OCI-LY1 (cell line): ENCODE results near the gene WDR55.
"Not testable (repeated sequence)": the region's sequence is repeated elsewhere in the genome, so short reads cannot be mapped to it uniquely, and the experiment has no call there.

Experiments
- H2AFZ ChIP-seq: fragments of 200-600 bp; sonication (generic), shearing (Covaris generic); 2 replicates; pipeline ENCODE4 v1.6.0; 2014; ENCODE audit warnings: antibody characterized with exemption, mild to moderate bottlenecking, low read length
- H3F3A ChIP-seq: fragments of 200-600 bp; sonication (generic), shearing (Covaris generic); 2 replicates; pipeline ENCODE4 v1.6.0; 2014; ENCODE audit warnings: mild to moderate bottlenecking, antibody characterized with exemption, low read length, moderate library complexity; ENCODE audit not compliant: insufficient read depth
- H3K27ac ChIP-seq: fragments of 200-600 bp; sonication (generic); 2 replicates; pipeline ENCODE4 v1.5.1; 2014; ENCODE audit warnings: low read length, mixed run types, mild to moderate bottlenecking, low read depth; ENCODE audit not compliant: poor library complexity, severe bottlenecking
- H3K27me3 ChIP-seq: fragments of 200-600 bp; sonication (generic); 2 replicates; pipeline ENCODE4 v1.6.0; 2014; ENCODE audit warnings: antibody characterized with exemption, mild to moderate bottlenecking, low read length, moderate library complexity; ENCODE audit not compliant: insufficient read depth
- H3K36me3 ChIP-seq: fragments of 200-600 bp; sonication (generic); 2 replicates; pipeline ENCODE4 v1.6.1; 2014; ENCODE audit warnings: mild to moderate bottlenecking, antibody characterized with exemption, low read length, moderate library complexity, mixed read lengths; ENCODE audit not compliant: insufficient read depth
- H3K4me1 ChIP-seq: fragments of 200-600 bp; sonication (generic); 2 replicates; pipeline ENCODE4 v1.5.1; 2014; ENCODE audit warnings: mild to moderate bottlenecking, low read length, moderate library complexity; ENCODE audit not compliant: insufficient read depth, severe bottlenecking
- H3K4me2 ChIP-seq: fragments of 200-600 bp; sonication (generic), shearing (Covaris generic); 2 replicates; pipeline ENCODE4 v1.6.1; 2014; ENCODE audit warnings: low read length
- H3K4me3 ChIP-seq: fragments of 200-600 bp; sonication (generic); 2 replicates; pipeline ENCODE4 v1.5.1; 2014; ENCODE audit warnings: low read length, low read depth, mild to moderate bottlenecking, mixed read lengths; ENCODE audit not compliant: poor library complexity, severe bottlenecking
- H3K79me2 ChIP-seq: fragments of 200-600 bp; shearing (Covaris generic); 2 replicates; pipeline ENCODE4 v1.6.1; 2016; ENCODE audit warnings: mixed run types, low read length, mixed read lengths; ENCODE audit not compliant: insufficient read depth
- H3K9ac ChIP-seq: fragments of 200-600 bp; sonication (generic), shearing (Covaris generic); 2 replicates; pipeline ENCODE4 v1.6.1; 2014; ENCODE audit warnings: mild to moderate bottlenecking, low read length, mixed read lengths
- H3K9me2 ChIP-seq: fragments of 200-600 bp; sonication (generic), shearing (Covaris generic); 2 replicates; pipeline ENCODE4 v1.6.1; 2014; ENCODE audit warnings: low read depth, mild to moderate bottlenecking, low read length, mixed read lengths
- H3K9me3 ChIP-seq: fragments of 200-600 bp; shearing (Covaris generic); 2 replicates; pipeline ENCODE4 v1.6.1; 2014; ENCODE audit warnings: low read length, mixed read lengths
- H4K20me1 ChIP-seq: fragments of 200-600 bp; sonication (generic), shearing (Covaris generic); 2 replicates; pipeline ENCODE4 v1.6.0; 2016; ENCODE audit warnings: mild to moderate bottlenecking, low read length; ENCODE audit not compliant: insufficient read depth
- EZH2 ChIP-seq: fragments of 200-600 bp; sonication (generic), shearing (Covaris generic); IDR thresholded peaks from 2 replicates; pipeline ENCODE4 v1.8.0; 2017; ENCODE audit warnings: borderline replicate concordance, mixed run types, mild to moderate bottlenecking, antibody characterized with exemption, low read length, moderate library complexity, mixed read lengths
- TF ChIP-seq, protein P1 (sequence below): fragments of 200-600 bp; sonication (generic), shearing (Covaris generic); IDR thresholded peaks from 2 replicates; pipeline ENCODE4 v1.5.1; 2017; ENCODE audit warnings: mild to moderate bottlenecking, antibody characterized with exemption, low read length, moderate library complexity, mixed read lengths

The WDR55 gene

DNA sequence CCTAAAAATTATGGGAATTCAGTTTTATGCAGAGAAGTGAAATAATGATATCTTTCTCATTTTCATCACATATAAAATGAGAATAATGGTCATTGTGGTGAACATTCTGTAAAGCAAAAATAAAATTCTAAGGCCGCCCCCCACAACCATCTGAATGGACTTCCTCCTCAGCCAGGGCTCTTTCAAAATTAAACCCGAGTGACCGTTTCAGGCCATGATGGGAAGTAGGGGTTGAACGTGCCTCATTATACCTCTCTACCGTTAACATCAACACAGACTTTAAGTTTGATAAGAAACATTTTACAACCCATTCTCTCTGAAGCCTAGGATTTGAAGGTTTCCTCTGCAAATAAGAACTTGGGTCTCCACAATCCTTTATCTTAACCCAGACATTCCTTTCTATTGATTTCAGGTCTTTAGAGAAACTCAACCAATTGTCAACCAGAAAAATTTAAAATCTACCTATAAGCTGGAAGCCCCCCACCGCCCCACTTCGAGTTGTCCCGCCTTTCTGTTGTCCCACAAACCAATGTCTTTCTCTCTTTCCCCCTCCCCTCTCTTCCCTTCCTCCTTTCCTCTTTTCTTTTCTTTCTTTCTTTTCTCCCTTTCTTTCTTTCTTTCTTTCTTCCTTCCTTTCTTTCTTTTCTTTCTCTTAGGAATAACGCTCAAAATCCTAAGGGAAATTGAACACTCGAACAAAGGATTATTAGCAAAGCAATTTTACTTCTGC lies 27.2 kb upstream of the WDR55 start:
- H3F3A ChIP-seq = no peaks in the 10 kb centered on the region
- no peak overlapping the region for H3K27ac ChIP-seq
- no peaks in the 10 kb centered on the region for H3K79me2 ChIP-seq
- no peaks in the 10 kb centered on the region for H4K20me1 ChIP-seq
- H3K9me3 ChIP-seq = no peaks in the 10 kb centered on the region
- no peak overlapping the region for H3K4me3 ChIP-seq
- TF ChIP-seq, protein P1, sequence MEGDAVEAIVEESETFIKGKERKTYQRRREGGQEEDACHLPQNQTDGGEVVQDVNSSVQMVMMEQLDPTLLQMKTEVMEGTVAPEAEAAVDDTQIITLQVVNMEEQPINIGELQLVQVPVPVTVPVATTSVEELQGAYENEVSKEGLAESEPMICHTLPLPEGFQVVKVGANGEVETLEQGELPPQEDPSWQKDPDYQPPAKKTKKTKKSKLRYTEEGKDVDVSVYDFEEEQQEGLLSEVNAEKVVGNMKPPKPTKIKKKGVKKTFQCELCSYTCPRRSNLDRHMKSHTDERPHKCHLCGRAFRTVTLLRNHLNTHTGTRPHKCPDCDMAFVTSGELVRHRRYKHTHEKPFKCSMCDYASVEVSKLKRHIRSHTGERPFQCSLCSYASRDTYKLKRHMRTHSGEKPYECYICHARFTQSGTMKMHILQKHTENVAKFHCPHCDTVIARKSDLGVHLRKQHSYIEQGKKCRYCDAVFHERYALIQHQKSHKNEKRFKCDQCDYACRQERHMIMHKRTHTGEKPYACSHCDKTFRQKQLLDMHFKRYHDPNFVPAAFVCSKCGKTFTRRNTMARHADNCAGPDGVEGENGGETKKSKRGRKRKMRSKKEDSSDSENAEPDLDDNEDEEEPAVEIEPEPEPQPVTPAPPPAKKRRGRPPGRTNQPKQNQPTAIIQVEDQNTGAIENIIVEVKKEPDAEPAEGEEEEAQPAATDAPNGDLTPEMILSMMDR = no peak
- TF ChIP-seq EZH2 = no peak
- H3K9me2 ChIP-seq = no peaks in the 10 kb centered on the region
- H3K4me2 ChIP-seq = no peak overlapping the region
- H3K9ac ChIP-seq = no peak overlapping the region
- H3K4me1 ChIP-seq = peaks cover 29% of the 10 kb centered on the region
- no peak overlapping the region for H2AFZ ChIP-seq
- no peaks in the 10 kb centered on the region; the same call in 1 of the 2 replicates for H3K27me3 ChIP-seq
- H3K36me3 ChIP-seq = peaks cover 19% of the 10 kb centered on the region; the same call in 1 of the 2 replicates

DNA sequence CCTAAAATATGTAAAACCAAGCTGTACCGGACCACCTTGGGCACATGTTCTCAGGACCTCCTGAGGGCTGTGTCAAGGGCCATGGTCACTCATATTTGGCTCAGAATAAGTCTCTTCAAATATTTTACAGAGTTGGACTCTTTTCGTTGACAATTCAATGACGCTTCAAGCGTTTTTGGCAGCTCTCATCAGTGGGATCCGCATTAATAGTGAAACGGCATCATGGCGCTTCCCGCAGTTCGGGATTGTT lies 25.9 kb upstream of the WDR55 start:
- not testable (repeated sequence) for H3K79me2 ChIP-seq, H3F3A ChIP-seq, H4K20me1 ChIP-seq, H3K27ac ChIP-seq, H3K9me2 ChIP-seq, H3K27me3 ChIP-seq, H3K9me3 ChIP-seq
- peak overlapping the region; percentile 78 for H3K4me3 ChIP-seq
- H2AFZ ChIP-seq = peak overlapping the region; percentile 53
- H3K4me2 ChIP-seq = peak overlapping the region; percentile 91
- H3K9ac ChIP-seq = peak overlapping the region; percentile 52
- peaks cover 21% of the 10 kb centered on the region for H3K4me1 ChIP-seq
- peaks cover 27% of the 10 kb centered on the region; the same call in 1 of the 2 replicates for H3K36me3 ChIP-seq

DNA sequence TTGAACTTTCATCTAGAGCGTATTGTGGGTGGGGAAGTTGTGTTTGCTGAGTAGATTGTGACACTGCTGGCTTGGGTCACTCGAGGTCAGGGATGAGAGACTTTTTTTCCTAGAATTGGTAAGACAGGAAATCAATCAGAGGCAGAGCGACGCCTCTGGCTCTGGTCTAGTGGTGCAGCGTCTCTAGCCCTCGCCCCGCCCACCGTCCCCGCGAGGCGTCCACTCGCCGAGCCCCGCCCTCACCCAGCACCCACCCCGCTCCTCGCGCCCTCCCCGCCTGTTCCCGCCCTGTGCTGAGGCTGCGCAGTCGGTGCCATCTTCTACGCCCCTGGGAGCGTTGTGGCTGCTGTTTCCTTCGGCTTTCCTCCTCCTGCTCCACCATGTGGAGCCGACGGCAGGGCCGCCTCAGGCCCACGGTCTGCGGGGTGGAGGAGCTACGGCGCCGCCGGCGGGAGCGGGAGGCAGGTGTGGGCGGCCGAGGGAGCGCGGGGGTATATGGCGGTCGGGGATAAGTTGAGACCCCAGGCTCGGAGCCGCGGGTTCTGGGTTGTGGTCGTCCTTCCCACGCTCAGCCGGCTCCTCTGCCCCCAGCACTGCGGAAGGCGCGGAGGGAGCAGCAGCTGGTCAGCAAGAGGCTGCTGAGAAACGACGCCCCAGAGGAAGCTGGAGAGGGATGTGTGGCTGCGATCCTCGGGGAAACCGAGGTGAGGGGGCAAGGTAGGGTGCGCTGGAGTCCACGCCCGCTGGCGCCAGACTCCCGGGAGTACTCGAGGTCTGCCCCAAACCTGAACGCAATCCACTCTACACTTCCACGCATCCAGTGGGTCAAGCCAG lies 25.3 kb upstream of the WDR55 start, which contains the start of gene TMCO6:
Gene TMCO6, plus strand, starts transcription at position 304 of the 834 bp plus-strand sequence. Its CDS starts 77 bp downstream, at position 381.
- Histone ChIP-seq H2AFZ (peak within 1 kb of the TSS; percentile 53), H3F3A (no peaks in the 10 kb centered on the region), H4K20me1 (no peaks in the 10 kb centered on the region), H3K27ac (no peak within 1 kb of the TSS), H3K9ac (peak within 1 kb of the TSS; percentile 86), H3K79me2 (no peaks in the 10 kb centered on the region), H3K9me3 (no peaks in the 10 kb centered on the region), H3K27me3 (no peaks in the 10 kb centered on the region), H3K4me2 (peak within 1 kb of the TSS; percentile 91), H3K4me3 (peak within 1 kb of the TSS; percentile 78), H3K36me3 (peaks cover 33% of the 10 kb centered on the region; the same call in 1 of the 2 replicates), H3K9me2 (no peaks in the 10 kb centered on the region), H3K4me1 (peaks cover 21% of the 10 kb centered on the region)
- TF ChIP-seq, protein P1 = peak; percentile 70
- TF ChIP-seq EZH2 = no peak
